Ammon's horn (tissue), 1 donor: ENCODE results near the gene GDPD5.

Experiments used
- DNase-seq: peaks from one replicate; pipeline ENCODE4 v3.0.0-alpha.2; 2016; ENCODE audit warnings: low spot score

GDPD5 gene

DNA sequence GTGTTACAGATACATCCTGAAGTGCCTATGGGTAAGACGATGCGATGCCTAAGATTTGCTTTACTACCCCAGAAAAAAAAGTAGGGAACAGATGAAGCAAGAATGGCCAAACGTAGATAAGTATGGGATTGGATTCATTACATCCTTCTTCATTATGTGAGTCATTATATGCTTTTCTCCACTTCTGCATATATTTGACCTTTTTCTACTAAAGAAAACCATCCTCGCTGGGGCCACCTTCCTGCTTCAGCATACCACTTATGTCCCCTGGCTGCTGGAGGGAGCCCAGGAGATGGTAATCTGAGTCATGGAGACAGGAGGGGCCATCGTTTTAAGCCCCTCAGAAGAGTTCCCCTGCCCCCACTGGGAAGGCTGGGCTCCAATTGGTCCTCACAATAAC, 78.3 kb downstream of the GDPD5 start:
- no peak for DNase-seq

DNA sequence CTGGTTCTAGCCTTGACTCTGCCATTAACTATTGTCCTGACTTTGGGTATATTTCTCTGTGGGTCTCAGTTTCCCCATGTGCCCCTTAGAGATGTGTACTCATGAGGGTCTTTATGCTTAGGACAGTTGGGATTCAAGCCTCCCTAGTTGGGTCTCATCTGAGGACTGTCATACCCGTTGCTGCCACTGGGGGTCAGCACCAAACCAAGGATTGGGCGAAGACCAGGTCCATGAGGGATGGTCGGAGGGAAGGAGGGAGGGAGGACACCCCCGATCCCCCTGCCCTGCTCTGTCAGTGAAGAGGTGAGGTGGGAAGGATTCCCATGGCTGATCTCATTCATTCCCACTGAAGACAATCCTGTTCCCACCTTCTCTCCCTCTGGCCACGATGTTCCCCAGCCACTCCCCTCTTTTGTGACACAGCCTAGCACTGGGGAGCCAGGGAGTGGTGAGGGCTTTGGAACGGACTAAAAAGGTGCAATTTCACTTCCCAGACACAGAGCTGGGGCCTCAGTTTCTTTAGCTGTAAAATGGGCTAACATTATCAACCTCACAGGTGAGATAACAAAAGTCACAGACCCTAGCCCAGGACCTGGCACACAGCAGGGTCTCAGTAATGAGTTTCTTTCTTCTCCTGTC, 80.3 kb downstream of the GDPD5 start:
- DNase-seq: peak; percentile 72

DNA sequence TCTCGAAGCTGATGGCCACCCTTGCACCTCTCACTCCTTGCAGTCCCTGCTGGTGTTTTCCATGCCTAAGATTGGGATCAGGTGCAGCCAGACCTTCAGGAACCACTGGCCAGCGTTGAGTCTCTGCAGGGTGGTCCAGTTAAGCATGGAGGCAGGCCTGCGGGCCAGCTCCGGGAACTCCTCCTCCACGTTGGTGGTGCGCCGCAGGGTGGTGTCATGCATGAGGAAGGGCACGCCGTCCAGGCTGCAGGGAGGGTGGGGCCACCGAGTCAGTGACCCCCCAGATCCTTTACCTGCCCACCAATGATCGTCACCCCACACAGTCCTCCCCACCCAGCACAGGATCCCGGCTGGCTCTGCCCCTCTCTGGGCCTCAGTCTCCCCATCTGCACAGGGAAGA, 82.7 kb downstream of the GDPD5 start:
- DNase-seq: no peak

DNA sequence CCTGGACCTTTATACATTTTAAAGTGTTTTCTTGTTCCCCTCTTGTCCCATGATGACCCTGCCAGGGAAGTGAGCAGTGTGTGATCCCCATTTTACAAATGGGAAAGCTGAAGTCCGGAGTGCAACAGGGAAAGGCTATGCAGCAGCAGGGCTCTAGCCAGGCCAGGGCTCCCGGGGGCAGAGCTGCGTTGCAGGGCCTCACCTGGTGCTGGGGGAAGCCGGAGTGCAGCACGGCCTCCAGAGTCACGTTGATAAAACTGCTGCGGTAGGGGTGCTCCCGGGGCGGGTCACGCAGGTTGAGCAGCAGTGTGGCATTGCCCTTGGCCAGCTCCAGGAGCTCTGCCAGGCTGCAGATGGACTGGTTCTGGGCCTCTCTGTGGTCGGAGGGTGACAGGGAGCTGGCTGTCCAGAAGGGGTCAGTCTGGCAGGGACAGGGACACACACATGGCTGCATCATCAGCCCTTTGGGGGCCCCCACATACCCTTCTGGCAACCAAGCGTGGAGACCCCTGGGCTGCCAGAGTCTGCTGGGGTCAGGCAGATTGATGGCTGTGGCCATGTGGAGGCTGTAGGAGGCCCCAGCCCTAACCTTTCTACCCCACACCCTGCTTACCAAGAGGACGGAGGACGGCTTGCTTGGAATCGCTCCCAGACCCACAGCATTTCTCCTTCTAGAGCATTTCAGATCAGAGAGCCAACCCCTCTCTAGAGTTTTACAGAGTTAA, 83.4 kb downstream of the GDPD5 start:
- no peak for DNase-seq

DNA sequence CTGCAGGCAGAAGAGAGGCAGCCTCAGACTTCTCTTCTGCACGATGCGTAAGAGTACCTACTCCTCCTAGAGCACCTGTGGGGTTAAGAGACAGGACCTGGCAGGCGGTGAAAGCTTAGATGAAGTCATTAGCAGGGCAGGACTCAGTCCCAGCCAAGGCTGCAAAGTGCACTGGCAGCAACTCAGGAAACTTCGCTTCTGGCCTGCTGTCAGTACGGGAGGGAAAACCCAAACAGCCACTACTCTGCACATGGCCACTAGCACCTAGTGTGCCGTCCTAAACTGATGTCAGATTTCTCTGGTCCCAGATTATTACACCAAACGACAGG, 84.0 kb downstream of the GDPD5 start:
- DNase-seq: no peak

DNA sequence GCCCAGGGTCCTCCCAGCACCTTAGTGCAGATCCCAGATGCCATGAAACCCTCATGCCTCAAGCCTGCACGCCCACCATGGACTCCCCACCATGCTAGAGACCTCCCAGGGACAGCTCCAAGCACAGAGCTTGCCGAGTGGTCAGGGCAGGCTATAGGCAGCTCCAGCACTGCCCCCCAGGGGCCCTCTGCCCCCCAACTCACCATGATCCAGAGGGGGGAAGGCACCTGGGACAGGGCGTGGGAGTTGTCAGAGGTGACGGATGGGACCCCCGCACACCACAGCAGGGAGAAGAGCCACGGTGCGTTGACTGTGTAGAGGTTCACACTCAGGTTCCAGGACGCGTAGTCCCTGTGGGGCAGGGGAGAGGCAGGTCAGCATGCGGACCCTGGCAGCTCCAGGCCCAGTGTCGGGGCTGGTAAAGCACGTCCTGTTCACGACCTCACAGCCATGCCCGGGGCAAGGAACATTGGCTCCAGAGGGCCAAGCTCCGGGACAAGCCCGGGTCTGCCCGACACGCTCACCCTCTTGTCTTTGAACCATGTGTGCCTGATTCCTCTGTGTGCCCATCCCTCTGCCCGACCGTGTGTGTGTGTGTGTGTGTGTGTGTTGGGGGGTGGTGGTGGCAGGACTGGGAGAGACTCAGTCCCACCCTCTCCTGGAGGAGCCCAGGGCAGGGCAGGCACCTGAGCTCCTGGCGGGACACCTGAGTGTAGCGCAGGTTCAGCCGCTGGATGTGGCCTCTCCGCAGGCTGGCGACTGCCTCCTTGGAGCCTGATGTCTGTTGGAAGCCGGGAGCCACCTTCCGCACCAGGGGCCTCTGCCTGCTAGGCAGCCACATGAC, 84.6 kb downstream of the GDPD5 start:
- DNase-seq: no peak

DNA sequence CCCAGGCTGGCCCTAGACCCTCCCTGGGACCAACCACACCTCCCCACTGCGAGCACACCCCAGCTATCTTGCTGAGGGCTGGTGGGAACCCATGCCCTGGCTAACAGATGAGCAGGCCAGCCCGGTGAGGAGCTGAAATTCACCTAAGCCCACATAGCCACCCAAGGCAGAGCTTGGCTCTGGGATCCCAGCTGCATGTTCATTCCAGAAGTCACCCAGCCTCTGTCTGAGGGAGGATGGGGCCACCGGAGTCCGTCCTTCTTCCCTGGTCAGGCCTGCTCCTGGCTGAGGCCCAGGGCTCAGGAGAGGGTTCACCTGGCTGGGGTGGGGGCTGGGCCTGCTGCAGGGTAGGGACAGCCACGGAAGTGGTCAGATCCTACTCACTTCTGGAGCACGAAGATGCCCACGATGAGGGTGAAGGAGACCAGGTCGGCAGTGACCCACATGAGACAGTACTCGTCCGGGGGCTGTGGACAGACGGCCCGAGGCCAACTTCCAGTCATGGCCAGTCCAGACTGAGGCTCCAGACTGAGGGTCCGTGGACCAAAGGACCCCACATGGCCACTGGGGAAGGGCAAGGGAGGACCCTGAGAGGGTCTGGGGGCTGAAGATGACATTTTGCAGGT, 86.1 kb downstream of the GDPD5 start:
- no peak for DNase-seq

DNA sequence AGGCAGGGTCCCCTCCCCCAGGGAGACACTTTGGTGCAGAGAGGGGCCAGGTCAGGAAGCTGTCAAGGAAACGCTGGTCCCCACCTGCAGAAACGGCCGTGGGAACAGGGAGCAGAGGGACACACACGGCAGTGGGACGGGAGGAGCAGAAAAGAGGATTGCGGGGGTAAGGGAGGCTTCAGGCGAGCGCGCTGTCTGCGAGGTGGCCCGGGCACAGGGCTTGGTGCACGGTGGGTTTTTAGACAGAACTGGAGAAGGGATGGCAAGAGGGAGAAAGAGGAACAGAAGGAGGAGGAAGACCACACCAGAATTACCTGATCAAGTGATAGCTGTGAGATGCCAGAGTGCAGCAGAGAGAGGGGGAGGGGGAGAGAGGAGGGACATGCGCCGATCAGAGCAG, 86.7 kb downstream of the GDPD5 start:
- no peak for DNase-seq

DNA sequence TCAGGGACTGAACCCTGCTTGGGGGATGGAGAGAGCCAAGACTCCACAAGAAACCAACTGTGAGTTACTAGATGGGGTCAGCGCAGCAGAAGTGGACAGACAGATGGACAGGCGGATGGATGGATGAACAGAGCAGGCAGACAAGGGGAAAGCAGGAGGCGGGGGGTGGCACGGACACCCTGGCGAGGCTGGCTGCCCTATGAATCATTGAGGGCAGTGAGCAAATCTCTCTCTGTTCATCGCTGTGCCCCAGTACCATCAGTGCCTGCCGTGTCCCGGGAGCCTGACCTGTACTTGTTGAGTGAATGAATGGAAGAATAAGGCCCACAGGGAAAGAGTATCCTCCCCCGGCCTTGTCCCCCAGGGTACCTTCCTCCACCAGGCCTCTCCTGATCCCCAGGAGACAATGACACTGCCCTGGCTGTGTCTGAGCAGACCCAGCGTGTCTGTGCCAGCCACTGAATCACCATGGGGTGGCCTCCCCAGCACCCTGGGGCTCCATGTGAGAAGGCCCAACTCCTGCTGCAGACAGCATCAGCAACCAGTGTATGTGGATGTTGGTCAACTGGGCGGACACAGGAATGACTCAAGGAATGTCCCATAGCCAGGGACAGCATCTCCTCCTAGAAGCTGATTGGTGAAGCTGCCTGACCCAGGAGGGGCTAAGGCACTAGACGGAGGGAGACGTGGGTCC, 87.6 kb downstream of the GDPD5 start:
- DNase-seq: no peak

DNA sequence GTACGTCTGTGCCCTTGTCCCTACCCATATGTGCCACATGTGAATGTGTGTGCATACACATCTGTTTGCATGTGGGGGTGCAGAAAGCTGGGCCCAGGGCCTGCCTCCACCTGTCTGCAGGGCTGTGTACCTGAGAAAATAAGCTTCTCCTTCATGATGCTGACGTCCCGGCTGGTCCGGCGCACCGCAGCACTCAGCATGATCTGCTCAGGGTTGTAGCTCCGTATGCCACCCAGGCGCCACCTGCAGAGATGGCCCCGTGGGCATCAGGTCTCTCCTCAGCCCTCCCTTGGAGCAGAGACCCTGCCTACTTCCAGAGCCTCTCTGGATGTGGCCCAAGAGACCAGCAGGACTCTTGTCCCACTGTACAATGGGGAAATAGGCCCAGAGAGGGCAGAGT, 88.9 kb downstream of the GDPD5 start:
- no peak for DNase-seq

DNA sequence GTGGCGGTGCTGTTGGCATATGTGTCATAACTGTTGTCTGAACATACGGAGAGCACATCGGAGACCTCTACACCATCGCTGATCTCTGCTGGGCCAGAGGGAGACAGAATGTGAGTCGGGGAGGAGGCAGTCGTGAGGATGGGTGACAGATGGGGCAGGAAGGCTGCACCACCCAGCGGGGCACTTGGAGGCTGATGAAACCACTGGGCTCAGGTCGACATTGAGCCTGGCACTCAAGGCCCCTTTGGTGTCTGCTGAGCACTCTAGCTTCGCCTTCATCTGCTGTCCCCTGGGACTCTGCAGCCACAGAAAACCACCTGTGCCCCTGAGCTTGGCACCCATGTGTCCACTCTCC, 90.2 kb downstream of the GDPD5 start:
- DNase-seq: no peak

DNA sequence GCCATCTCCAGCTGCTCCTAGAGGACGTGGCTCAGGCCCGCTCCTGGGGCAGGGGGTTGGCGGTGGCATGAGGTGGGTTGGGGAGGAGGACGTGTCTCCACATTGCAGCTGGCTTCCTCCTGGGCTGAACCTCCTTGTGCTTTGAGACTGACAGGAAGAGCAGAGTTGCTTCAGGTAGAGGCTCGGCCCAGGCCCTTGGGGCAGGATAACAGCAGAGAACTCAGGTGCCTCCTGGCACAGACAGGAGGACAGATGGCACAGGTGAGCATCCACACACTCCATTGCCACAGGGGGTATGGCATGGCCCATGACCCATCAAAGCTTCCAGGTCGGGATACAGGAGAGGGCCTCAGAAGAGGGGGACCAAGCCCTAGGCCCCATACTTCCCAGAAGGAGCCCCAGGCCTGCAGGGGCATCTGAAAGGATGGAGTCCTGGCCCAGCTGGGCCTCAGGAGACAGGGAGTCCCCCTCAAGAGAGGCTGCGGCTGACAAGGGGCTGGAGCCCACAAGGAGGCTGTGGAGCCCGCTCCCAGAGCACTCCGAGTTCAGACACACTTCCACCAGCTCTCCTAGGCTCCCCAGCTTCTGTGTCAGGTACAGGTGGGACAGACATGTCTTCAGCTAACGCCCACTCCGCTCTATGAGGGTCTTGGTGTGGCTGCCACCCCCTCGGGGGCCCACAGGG, 90.7 kb downstream of the GDPD5 start:
- DNase-seq: no peak

DNA sequence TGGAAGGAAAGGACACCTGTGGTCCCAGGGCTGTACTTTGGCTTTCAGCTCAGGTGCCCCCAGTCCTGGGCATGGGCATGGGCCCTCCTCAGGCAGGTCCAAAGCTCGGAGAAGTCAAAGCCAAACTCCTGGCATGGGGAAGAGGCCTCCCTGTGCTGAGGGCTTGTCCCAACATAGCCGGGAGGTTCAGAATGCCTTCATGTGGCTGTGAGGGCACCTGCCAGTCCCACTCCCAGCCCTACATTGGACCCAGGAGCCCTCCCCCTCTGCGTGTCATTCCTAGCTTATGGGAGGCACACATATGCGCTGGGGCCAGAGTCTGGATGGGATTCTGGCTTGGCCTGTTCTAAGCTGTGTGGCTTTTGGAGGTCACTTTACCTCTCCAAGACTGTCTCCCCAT, 91.7 kb downstream of the GDPD5 start:
- no peak for DNase-seq

DNA sequence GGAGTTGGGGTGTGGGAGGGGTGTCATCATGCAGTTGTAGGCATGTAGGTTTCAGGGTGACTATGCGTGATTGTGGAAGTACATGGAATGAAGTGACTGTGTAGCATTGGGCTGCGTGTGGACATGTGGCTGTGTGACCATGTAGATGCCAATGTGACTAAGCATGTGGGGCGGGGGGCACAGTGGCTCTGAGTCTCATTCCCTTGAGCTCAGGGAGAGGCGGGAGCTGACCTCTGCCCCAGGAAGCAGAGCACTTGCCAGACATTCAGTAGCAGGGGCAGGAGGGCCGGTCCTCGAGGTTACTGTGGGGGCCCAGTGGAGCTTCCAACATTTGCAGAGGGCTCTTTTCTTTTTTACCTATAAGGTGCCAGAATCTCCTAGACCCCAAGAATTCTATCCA, 92.3 kb downstream of the GDPD5 start:
- DNase-seq: no peak

DNA sequence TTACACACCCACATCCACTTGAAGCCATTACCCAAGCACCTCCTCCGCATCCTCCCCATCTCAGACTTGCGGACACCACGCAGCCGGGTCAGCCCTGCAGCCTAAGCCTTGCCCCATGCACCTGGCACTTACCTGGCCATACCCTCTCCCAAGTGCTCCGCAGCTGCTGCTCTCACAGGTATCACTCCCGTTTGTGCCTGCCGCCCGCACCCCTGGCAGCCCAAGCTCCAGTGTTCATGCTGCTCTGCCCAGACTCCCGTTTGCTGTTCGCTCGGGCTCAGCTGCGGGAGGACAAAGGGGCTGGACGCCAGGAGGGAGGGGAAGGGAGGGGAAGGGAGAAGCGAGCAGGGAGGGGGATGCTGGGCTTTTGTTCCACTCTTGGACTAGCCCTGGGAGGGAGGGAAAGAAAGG, 92.8 kb downstream of the GDPD5 start, which contains the start of gene KLHL35:
TSS of gene KLHL35 (minus strand) at position 293 of the 411 bp plus-strand sequence. CDS start 2,574 bp downstream, outside the sequence.
- peak; percentile 74 for DNase-seq

DNA sequence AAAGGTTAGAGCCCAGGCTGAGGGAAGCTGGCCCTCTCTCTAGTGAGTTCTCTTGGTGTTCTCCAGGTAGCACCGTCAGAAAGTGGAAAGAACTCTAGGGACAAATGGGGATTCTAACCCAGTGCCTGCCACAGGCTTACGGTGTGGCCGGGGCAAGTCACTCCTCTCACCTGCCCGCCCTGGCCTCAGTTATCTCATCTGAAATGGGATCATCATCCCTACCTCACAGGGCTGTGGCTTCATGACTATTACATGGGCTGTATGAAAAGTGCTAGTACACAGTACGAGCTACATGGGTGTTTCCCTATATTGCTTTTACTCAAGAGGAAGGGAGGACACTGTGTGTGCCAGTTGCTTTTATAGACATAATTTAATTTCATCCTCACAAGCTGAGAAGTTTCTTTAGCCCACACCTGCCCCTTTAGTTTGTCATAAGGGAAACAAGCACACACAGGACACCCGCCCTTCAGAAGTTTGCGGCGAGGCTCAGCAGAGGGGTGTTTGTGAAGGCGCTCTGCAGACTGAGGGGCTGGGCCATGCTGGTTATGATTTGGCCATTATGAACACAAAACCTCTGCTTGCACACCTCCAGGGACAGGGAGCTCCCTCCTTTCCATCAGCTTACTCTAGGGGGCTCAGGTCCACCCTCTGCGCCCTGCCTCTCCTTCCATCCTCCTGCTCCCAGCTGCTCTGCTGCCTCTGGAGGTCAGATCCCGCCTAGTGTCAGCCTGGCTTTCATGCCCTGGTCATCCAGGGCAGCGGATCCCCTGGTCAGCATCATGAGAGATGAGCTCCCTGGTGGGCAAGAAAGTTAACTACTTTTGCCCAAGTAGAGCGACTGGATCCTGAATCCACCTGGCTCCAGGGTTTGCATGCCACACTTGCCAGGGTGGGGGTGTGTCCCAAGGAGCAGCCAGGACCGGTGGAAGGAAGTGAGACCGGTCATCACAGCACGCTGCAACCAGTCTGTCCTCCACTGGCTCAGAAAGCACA, 93.9 kb downstream of the GDPD5 start:
- no peak for DNase-seq

DNA sequence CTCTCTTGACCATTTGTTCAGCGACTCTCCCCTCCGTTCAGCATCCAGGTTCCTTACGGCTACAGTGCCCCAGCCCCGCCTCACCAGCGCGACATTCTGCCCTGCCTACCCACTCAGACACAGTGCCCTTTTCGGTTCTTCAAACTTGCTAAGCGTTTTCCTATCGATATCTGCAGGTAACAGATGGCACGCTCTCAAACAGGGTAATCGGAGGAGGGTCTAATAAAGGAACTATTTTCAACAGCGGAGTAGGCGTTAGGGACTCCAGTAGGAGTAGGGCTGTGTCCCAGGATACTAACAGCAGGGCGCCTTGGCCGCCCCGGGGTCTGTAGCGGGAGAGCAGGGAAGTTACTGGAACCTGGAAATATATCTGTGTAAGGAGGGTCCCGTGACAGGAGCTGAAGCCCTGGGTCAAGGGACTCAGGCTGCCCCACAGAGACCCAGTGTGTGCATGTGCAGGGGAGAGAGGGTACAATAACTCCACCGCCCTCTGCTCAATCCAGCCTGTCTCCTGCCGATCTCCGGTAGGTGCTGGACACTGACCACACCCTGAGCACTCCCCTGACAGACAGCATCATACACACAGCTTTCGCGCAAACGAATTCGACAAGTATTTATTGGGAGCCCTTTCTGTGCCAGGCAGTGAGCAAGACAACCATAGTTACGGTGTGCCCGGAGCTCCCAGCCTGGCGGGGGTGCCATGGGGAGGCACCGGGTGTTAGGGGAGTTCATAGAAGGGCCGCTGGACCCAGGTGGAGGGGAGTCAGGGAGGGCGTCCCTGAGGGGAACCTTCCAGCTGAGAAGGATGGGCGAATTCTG, 94.8 kb downstream of the GDPD5 start:
- no peak for DNase-seq

DNA sequence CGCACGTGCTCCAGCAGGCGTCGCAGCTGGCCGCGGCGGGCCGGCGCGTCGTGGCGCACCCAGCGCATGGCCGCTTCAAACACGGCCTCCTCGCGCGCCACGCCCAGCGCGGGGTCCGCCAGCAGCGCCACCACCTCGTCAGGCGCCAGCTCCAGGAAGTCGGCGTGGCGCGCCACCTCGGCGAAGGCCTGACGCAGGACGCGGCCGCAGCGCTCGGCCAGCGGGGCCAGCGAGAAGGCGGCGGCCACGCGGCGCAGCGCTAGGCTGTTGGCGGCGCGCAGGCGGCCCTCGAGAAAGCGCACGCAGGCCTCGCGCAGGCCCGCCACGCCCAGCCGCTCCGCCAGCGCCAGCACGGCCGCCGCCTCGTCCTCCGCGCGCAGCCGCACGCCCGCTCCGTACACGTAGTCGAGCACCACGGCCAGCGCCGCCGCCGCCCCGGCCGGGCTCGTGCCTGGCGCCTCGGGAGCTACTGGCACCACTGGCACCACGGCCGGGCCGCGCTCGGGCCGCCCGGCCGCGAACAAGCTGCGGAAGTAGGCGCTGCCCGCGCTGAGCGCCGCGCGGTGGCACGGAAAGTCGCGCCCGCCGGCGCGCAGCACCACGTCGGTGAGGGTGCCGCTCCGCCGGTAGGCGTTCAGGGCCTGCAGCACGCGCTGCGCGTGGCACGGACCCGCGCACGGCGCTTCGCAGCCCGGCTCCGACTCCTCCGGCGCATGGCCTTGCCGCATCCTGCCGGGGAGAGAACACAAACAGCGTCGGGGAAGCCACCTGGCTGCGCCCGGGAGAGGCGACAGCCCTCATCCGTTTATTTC, 95.6 kb downstream of the GDPD5 start:
- peak; percentile 53 for DNase-seq

DNA sequence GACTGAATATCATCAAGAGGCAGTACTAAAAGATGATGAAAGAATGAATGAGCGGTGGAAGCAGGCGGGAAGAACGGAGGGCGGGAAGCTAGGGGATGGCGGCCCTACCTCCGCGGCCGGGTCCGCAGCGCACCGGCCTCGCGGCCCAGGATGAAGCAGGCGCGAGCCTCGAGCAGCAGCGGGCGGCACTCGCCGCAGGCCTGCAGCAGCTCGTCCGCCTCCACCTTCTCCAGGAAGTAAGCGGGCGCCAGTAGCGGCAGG, 96.2 kb downstream of the GDPD5 start:
- DNase-seq: no peak
